GM19193 (cell line): ENCODE results near the gene SLC38A10.

Source experiments
- POLR2A ChIP-seq: IDR thresholded peaks from 4 replicates; pipeline ENCODE4 v1.6.1; 2011; ENCODE audit not compliant: insufficient read depth, insufficient read length; ENCODE audit errors: extremely low read depth

Gene SLC38A10

DNA sequence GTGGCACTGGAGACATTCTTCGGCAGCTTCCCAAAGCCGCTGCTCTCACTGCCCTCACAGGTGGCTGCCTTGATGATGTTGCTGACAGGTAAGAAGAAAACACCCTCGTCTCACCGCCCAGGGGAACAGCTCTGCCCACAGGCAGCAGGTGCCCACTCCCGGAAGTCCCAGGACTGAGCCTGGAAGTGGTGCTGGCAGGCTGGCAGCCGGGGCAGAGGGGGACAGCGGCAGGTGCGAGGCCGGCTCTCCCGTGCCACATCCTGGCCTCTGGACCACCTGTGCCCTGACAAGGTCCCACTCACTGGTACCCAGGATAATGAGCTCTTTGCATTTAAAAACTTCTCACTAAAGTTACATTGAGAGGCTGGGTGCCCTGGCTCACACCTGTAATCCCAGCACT, 92.8 kb downstream of the SLC38A10 start:
- TF ChIP-seq POLR2A: no peak

DNA sequence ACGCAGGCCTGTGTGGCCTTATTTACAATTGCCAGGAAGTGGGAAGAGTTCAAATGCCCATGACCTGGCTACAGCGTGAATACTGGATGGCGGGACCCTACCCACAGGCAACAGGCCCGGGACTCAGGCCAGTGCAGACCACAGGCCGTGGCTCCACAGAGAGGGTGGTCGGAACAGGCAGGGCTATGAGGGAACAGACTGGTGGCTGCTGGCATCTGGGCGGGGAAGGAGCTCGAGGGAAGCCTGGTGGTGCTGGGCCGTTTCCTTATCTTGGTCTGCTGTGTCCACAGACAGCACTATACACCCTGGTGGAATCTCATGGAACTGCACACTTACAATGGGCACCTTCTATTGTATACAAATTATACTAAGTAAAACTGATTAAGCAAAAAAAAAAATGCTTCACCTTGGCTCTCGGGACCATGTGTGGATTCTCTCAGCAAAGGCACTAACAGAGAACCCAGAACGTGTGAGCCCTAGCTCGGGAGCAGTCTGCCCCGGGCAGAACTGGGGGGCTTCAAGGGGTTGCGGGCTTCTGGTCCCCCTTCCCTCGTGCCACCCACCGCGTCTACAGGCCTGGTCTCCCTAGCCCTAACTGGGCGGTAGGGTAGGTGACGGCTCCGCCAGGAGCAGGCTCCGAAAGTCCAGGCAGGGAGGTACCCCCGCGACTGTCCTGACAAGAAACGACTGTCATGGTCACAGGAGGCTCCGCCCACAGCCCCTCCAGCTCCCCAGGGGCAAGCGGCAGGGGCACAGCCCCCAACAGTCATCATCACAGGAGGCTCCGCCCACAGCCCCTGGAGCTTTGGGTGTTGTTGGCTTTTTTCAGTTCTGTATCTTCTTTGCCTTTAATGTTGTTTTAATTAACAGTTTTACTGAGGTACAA, 94.2 kb downstream of the SLC38A10 start:
- no peak for TF ChIP-seq POLR2A

DNA sequence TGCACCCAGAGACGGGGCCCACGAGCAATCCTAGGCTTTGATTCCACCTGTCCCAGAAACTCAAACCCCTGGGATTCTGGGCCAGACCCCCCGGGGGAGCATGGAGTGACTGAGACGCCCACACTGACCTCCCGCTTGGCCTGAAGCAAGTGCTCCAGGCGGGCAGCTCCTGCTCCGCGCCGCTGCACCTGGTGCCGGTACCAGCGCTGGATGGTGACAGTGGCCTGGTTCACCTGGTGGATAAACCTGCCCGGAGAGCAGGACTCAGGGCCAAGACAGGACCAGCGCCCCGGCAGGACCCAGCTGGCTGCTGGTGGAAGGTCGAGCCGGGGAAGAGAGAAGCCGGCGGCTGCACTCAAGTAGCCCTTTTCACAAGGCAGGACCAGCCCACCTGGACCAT, 94.9 kb downstream of the SLC38A10 start:
- no peak for TF ChIP-seq POLR2A

DNA sequence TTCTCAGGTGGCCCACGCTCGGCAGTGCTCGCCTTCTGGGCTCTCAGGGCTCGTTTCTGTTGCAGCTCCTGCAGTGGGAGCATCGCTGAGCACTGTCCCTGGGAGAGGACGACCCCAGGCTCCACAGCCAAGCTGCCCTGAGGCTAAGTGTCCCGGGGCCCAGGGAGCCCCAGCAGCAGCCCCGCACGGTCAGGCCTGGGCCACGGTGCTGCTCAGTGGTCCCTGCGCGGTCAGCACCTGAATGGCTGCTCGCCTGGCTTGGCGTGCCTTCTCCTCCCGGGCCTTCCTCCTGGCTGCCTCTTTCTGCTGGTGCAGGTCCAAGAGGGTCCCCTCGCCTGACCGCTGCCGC, 95.7 kb downstream of the SLC38A10 start:
- no peak for TF ChIP-seq POLR2A

DNA sequence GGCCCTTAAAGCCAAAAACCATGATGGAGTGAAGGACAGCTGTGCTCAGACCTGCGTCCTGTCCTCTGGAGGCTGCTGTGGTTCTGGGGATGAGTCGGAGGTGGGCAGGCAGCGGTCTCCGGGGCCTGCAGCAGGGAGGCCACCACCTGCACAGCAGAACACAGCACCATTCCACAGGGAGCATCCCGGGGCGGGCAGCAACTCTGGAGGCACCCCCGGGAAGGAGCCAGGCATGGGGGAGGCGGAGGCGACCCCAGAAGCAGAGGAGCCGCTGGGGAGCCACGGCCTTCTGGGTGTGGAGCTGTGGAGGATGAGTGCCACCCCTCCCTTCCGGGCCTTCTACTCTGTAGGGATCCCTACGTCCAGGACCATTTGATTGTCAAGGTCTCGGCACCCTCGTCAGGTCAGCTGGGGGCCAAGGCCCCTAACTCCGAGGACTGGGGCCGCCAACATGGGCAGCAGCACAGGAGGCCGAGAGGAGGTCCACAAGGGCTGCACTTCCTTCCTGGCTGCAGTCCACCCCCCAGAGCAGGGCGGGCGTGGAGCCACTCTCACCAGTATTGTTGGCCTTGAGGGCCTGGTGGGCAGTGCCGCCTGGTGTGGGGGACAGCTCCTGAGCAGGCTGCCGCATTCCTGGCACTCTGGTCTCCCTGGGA, 96.2 kb downstream of the SLC38A10 start:
- no peak for TF ChIP-seq POLR2A

DNA sequence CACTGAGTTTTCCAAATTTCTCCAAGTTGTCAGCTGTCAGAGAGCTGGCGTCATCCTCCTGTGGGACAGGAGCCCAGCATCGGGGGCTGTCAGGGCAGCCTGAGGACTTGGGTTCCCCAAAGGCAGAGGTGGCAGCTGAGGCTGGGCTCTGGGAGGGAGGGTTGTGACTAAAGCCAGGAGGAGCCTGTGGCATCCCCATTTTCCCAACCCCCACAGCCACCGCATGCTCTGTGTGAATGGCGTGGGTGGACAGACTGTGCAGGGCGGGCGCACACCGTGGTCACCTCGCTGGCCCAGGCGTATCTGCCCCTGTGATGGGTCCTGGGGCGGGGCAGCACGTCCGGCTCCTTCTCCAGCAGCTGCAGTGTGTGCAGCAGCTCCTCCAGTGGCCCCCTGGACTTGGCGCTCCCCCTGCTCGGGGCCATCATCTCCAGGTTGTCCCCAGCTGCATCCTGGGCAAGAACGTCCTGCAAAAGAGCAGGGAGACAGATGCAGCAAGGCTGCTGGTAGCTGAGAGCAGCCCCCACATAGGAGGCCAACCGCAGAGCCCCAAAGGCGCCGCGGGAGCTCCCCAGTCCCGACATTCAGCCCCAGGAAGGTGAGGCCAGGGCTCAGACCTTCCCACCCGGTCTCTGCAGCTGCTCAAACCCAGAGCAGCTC, 97.1 kb downstream of the SLC38A10 start:
- no peak for TF ChIP-seq POLR2A

DNA sequence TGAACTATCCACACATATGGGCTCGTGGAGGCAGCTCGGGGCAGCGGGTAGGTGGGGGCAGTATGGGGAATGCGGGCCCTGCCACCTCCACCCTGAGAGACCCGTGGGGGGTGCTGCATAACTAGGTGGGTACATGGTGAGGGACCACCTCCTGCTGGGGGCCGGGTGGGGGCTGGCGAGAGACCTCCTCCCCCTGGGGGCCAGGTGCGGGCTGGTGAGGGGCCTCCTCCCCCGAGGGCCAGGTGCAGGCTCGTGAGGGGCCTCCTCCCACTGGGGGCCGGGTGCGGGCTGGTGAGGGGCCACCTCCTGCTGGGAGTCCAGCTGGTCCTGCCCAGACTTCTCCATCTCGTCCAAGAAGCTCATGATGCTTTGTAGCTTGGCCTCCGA, 97.7 kb downstream of the SLC38A10 start:
- no peak for TF ChIP-seq POLR2A

DNA sequence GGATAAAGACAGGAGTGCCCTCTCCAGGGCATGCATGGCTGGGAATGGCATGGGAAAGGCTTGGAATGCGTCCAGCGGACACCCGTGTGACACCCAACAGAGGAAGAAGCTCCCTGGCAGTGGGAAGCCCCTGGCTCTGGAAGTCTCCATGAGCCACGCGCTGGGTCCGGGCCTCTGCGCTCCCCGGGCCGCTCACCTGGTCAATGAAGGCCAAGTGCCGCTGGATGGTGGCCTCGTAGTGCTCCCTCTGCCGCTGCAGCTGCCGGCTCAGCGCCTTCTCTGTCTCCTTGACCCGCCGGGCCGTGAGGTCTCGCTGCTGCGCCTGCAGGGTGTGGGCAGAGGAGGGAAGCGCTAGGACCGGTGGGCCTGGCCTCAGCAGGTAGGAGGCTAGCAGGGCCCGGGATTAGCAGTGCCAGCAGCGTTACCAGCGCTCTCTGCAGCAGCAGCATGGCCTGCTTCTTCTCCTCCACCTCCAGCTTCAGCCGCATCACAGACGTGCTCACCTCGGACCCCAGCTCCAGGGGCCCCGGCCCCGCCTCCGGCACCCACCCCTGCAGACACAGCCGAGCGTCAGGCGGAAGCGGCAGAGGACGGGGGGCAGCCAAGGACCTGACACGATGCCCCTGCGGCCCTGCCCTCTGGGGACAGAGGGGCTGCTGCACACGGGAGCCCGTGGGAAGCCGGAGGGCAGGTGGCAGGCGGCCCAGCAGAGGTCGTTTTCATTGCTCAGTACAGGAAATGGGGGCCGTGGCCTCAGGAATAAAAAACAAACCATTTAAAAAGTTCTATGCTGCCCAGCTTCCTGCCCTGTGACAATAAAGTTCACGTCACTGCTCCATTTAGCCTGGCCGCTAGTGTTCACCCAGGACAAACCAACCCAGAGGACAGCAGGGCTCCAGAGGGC, 98.3 kb downstream of the SLC38A10 start:
- TF ChIP-seq POLR2A: no peak

DNA sequence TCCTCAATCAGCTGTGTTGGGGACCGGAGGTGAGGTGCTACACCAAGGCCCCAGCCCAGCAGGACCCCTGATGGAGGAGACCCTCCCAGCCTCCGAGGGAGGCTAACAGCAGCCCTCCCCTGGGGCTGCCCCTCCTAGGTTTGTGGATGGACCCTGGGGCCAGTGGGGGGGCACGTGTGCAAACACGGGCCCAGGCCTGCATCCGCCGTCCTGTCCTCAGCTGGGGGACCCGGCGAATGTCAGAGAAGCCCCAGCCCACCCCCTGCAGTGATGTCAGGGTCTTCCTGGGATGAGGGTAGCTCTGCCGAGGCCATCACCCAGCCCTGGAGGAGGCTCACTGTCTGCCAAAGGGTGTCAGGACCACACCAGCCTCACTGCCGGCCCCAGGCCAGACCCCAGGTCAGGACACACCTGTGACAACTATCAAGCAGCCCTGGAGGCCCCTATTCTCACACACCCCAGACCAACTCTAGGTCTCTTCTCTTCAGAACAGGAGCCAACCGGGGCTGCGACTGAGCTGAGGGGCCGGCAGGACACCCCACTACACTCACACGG, 99.1 kb downstream of the SLC38A10 start:
- no peak for TF ChIP-seq POLR2A
